HG03565 (cell line): ENCODE data around the gene UBE2U.

Experiments used
- ATAC-seq: cut with Tn5 transposase; IDR thresholded peaks from one replicate; pipeline ENCODE4 v1.9.1; 2021; ENCODE audit warnings: mild to moderate bottlenecking, moderate library complexity; ENCODE audit not compliant: unreplicated experiment

UBE2U gene, protein sequence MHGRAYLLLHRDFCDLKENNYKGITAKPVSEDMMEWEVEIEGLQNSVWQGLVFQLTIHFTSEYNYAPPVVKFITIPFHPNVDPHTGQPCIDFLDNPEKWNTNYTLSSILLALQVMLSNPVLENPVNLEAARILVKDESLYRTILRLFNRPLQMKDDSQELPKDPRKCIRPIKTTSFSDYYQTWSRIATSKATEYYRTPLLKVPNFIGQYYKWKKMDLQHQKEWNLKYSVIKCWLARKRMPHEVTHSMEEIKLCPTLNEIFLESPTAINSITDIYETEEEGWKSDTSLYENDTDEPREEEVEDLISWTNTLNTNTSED

DNA sequence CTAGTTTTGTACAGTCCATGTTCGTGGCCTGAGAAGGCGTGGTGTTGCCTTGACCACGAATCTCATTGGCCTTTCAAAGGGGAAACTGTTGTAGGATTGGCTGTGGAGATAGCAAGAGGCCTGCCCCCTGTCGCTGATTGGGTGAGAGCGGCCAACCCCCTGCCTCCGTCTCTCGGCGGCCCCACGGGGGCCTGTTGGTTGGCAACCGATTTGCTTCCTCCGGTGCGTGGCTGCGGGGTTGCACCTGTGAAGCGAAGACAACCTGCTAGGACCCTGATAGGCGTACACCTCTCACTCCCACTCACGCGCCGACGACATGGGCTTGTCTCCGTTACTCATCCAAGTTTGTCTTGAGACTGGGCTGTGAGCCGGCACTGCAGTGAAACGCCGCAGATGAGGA lies at the start of gene UBE2U:
UBE2U (plus strand) TSS at position 204 of the 400 bp plus-strand sequence. CDS start 428 bp downstream, outside the sequence.
- ATAC-seq: no peak

DNA sequence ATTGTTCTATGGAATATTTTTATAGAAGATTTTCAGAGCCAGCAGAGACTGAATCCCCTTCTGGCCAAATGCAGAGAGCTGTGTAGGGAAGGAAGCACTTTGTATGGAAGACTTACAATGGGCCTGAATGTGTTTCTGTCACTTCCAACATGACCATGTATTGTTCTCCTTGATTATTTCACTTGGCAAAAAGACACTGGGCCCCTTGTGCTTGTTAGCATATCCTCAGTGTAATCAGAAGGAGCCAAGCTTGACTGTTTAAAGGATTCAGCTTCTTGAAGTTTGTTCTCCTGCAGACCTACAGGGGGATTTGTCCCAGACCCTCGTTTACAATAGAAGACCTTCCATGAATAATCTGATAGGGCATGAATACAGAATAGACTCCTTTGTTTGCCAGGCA lies 48.1 kb upstream of the UBE2U start:
- no peak for ATAC-seq

DNA sequence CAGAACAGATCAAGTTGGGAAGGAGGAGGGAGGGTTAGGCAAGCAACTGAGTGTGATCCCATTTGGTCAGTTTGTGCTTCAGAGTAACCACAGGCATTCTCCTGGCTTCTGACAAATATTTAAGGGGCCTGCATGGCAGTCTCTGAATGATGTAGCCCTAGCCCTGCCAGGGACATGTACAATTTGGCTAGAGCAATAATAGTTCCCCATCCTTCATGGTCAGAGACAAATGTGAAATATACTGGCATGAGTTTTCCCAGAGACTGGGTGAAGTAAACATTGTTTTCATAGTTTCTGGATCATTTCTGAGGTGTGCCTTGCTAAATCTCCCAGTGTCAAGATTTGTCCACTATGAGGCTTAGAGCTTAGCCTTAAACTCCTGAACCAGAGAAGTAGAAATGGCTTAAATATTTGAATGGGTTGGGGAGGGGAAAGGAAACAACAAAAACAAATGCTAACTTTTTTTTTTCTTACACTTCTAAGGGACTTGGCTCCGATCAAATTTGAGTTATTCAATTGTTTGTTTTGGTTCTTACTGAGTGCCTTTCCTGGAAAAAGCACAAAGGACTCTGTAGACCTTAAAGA lies 42.0 kb upstream of the UBE2U start:
- no peak for ATAC-seq

DNA sequence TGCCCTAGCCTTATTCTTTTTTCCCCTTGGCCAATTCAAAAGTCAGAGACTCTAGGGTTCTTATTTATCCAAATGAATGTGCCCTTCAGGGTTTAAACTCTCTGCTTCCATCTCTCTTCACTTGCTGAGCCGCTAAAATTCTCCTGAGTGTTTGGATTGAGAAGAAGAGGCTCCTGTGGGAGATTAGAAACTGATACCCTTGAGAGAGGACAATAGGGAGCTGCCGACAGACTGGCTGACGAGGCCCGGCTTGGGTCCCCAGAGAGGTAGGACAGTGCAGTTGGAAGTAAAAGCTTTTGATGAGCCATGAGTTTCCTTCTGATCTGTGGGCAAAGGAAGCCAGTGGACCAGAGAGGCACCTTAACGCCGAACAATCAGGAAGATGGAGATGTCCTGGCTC lies 41.3 kb upstream of the UBE2U start:
- ATAC-seq: no peak

GRCh38 chr1:64162804-64163203 lies 40.6 kb upstream of the UBE2U start:
- no peak for ATAC-seq

- no peak for ATAC-seq
These were observed 40.0 kb upstream of the UBE2U start for GRCh38 chr1:64163431-64163830.

DNA sequence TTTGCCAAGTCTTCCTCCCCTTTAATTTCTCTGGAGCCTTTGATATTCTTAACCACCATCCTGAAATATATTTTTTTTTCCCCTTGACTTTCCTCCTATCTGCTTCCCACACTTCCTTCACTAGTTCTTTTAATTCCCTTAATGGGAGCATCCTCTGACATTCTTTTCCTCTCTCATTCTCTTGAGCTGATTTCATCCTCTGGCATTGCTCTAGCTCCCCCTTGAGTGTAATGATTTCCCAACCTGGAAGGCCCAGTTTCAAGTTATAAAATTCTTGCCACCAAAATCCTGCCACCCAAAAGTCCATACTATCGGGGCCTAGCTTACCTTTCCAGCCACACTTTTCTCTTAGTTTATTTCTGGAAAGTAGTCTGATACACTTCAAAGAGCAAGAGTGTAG lies 39.5 kb upstream of the UBE2U start:
- no peak for ATAC-seq

- no peak for ATAC-seq
These were observed 36.8 kb upstream of the UBE2U start for GRCh38 chr1:64166629-64167028.

DNA sequence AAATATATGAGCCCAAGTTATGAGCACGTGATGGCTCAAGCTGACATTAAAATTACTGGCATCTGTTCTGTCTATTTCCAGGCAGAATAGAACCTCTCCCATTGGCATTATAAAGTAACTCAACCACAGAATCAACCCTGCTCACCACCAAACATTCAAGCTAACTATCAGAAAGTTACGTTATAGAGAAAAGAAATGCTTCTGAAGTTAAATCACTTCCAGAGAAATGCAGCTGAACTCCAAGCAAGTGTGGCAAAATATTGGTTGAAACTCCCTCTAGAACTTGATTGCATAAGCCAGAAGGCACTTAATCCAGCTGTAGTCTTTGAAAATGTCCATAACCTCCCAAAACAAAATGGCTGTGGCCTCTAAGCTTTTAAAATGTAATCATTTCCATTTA lies 36.2 kb upstream of the UBE2U start:
- ATAC-seq: no peak

- no peak for ATAC-seq
These were observed 32.2 kb upstream of the UBE2U start for GRCh38 chr1:64171246-64171645.

DNA sequence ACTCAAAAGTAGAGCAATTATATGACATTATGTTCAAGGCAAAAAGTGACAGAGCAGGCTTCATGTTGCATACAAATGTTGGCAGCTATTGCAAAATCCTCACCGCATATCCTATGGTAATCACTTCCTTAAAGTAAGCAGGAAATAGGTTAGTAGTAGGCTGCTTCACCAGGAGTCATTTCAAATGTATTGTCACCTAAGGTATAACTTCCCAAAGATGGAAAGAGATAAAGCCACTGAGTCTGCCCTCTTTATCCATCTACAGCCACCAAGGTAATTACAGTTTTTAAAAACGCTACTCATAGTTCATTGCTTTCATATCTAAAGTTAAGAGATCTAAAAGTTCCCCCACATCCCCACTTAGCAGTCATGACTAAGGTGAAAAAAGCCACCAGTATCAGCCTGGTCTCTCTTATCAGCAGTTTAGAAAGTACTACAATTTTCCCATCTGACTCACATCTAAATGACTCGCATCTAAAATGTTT lies 31.6 kb upstream of the UBE2U start:
- ATAC-seq: peak; percentile 81

- ATAC-seq: peak; percentile 39
These were observed 30.9 kb upstream of the UBE2U start for GRCh38 chr1:64172458-64172983.

GRCh38 chr1:64173336-64173940 lies 30.0 kb upstream of the UBE2U start:
- no peak for ATAC-seq

- ATAC-seq: no peak
These were observed 27.8 kb upstream of the UBE2U start for GRCh38 chr1:64175639-64176038.

- no peak for ATAC-seq
These were observed 26.8 kb upstream of the UBE2U start for GRCh38 chr1:64176659-64177058.

- ATAC-seq: no peak
These were observed 23.8 kb upstream of the UBE2U start for GRCh38 chr1:64179588-64179987.

GRCh38 chr1:64182207-64182606 lies 21.2 kb upstream of the UBE2U start:
- no peak for ATAC-seq

DNA sequence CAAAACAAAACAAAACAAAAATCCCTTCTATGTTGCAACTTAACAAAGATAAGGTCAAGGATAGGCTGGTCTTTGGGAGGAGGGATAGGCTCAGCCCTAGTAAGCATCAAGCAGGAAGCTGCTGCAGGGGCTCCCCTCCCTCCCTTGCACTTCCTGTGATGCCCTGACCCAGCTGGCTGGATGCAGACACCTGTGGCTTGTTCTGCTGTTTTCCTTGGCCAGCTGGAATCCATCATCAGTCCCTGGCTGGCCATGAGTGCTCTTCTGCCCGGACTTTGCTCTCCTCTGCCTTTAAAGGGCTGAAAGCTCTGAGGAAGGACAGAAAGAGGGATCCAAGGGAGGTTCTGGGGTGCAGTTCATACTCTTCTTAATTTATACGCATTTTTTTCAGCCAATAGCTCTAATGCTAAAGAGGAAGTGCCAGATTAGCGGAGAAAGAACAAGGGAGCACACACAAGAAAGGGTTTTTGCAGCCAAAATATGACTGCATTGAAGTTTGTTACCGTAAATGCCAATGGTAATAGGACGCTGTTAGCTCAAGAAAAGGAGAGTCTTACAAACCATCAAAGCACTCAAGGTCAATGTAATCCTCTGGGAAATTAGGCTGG lies 19.9 kb upstream of the UBE2U start:
- ATAC-seq: no peak

DNA sequence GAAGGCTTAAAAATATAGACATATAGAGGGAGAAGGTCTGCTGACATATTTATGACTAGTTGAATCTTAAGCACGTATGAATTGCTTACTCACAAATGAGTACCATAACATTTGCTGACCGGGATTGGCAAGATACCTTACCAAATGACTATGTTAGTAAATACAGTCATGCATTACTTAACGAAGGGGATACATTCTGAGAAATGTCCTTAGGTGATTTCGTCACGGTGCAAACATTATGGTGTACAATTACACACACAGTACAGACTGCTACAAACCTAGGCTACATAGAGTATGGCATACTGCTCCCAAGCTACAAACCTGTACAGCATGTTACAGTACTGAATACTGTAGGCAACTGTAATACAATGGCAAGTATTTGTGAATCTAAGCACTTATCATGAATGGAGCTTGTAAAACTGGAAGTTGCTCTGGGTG lies 19.4 kb upstream of the UBE2U start:
- no peak for ATAC-seq

GRCh38 chr1:64186138-64186897 lies 17.1 kb upstream of the UBE2U start:
- ATAC-seq: no peak

DNA sequence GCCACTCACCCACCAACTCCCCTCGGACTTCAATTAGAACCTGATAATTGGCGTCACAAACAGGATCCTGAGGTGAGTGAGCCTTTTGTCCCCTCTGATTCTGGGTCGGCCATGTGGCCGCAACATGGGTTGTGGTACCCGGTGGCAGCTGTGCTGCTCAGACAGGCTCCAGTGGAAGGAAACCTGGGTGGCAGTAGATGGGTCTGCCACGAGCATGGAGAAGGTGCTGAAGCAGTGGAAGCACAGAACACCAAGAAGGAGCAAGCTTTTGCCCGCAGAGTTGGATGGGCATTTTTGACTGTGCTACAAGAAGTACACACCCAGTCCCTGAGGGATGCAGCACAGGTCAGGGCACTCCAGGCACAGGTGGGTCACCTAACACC lies 16.5 kb upstream of the UBE2U start:
- ATAC-seq: no peak
